Measurements from ENCODE around the gene KSR1. TPM values are rescaled to one million over a fixed set of nuclear protein-coding genes. Genes with fewer than 3 reads are reported as not detected.

The KSR1 gene
- total RNA-seq, 2 donors from 2014 or later: 122 to 236 TPM

DNA sequence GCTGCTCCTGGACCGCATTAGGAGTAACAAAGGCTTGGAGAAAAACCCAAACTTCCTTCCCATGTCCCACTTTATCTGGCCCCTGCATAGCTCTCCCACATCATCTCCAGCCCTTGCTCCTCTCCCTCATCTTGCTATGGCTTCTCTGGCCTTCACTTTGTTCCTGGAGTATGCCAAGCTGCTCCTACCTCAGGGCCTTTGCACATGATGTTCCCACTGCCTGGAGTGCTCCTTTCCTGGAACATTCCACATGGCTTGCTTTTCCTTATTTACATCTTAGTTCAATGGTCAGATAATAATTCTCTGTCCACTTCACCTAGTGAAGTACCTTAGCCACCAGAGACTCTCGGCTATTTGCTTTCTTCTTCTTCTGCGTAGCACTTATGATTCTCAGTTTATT is 4.3 kb upstream of the KSR1 start:
- ATAC-seq (no peak), DNase-seq (ENCODE audit: low spot score) (no peak)
- Mint-ChIP-seq H3K27ac (peak overlapping the region in 1 of 2 donors; percentile 1), H3K4me3 (no peak overlapping the region), H3K9me3 (no peaks in the 10 kb centered on the region), H3K4me1 (ENCODE audit: low read depth in 2 of 2) (peaks cover 9 to 12% of the 10 kb centered on the region in 2 donors), H3K27me3 (peaks cover 0 to 3% of the 10 kb centered on the region in 2 donors), H3K36me3 (no peaks in the 10 kb centered on the region)

DNA sequence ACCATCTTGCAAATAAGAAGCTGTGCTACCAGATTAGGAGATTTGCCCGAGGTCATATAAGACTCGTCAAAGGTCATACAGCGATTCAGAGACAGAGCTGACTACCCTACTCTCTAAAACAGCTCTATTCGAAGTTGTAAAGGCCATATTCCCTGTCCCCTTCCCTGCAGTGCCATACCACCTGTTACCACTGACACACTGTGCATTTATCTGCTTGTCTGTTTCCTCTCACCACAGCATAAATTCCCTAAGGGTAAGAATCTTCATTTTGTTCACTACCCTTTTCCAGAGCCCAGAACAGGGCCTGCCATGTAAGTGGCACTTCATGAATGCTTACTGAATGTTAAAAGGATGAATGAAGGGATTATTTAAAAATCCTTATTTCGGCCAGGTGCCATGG is 3.4 kb upstream of the KSR1 start:
- H3K4me3 Mint-ChIP-seq: no peak overlapping the region
- no peak for ATAC-seq
- no peak for DNase-seq (ENCODE audit: low spot score)
- H3K9me3 Mint-ChIP-seq: no peaks in the 10 kb centered on the region
- H3K27me3 Mint-ChIP-seq: peaks cover 0 to 3% of the 10 kb centered on the region in 2 donors
- H3K36me3 Mint-ChIP-seq: peaks cover 5% of the 10 kb centered on the region
- no peak overlapping the region for H3K27ac Mint-ChIP-seq
- peaks cover 15 to 20% of the 10 kb centered on the region in 2 donors for H3K4me1 Mint-ChIP-seq (ENCODE audit: low read depth in 2 of 2)

DNA sequence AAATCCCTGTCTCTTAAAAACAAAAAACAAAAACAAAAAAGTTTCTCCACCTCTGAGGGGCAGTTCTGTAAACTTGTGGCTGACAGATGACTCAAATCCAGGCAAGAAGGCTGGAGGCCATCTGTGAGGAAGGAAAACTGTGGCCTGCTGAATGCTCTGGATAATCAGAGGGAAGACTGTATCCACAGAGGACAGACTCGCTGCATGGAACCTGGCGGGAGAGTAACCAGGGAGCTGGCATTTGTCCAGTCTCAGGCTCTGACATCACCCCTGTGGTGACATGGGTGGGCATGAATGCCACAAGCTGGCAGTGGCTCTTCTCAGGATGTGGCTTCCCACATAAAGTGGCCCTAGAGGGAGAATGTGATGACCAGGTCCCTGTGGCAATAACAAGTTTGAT is 2.8 kb upstream of the KSR1 start:
- H3K4me3 Mint-ChIP-seq: no peak overlapping the region
- H3K27ac Mint-ChIP-seq: no peak overlapping the region

DNA sequence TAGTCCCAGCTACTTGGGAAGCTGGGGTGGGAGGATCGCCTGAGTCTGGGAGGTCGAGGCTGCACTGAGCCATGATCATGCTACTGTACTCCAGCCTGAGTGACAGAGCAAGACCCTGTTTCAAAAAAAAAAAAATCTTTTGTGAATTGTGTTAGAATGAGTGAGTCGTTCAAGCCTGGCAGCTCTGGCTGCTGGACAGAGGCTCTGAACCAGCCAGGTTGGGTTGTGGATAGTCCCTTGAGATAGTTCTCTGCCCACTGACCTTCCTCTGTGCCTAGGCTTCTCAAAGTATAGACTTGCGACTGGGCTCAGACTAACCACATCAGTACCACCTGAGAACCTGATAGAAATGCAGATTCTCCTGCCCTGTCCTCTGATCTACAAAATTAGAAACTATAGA is 2.2 kb upstream of the KSR1 start:
- ATAC-seq (no peak), DNase-seq (ENCODE audit: low spot score) (no peak)
- peaks cover 0 to 3% of the 10 kb centered on the region in 2 donors for H3K27me3 Mint-ChIP-seq
- H3K4me3 Mint-ChIP-seq: peak overlapping the region; percentile 7
- no peaks in the 10 kb centered on the region for H3K9me3 Mint-ChIP-seq
- peaks cover 5% of the 10 kb centered on the region for H3K36me3 Mint-ChIP-seq
- no peak overlapping the region for H3K27ac Mint-ChIP-seq
- peaks cover 15 to 26% of the 10 kb centered on the region in 2 donors for H3K4me1 Mint-ChIP-seq (ENCODE audit: low read depth in 2 of 2)

More for the DNA sequence above, 2.8 kb upstream of the KSR1 start:
- H3K27me3 Mint-ChIP-seq: peaks cover 0 to 3% of the 10 kb centered on the region in 2 donors
- no peaks in the 10 kb centered on the region for H3K9me3 Mint-ChIP-seq
- ATAC-seq: no peak
- H3K36me3 Mint-ChIP-seq: peaks cover 5% of the 10 kb centered on the region
- no peak for DNase-seq (ENCODE audit: low spot score)
- H3K4me1 Mint-ChIP-seq (ENCODE audit: low read depth in 2 of 2): peaks cover 15 to 24% of the 10 kb centered on the region in 2 donors

GRCh38 chr17:27455236-27455913 is 873 bp upstream of the KSR1 start:
- no peak for DNase-seq (ENCODE audit: low spot score)

GRCh38 chr17:27456681-27457359 is 572 bp downstream of the KSR1 start:
- Mint-ChIP-seq H3K27me3 (no peaks in the 10 kb centered on the region), H3K27ac (peak overlapping the region; percentile 80 to 94), H3K36me3 (peaks cover 5% of the 10 kb centered on the region), H3K9me3 (no peaks in the 10 kb centered on the region), H3K4me1 (ENCODE audit: low read depth in 2 of 2) (peaks cover 23 to 39% of the 10 kb centered on the region in 2 donors), H3K4me3 (peak overlapping the region; percentile 100)
- ATAC-seq (peak in 1 of 2 donors; percentile 49), DNase-seq (ENCODE audit: low spot score) (no peak)

More at GRCh38 chr17:27455236-27455913, 873 bp upstream of the KSR1 start:
- H3K4me3 Mint-ChIP-seq: peak overlapping the region; percentile 59
- H3K9me3 Mint-ChIP-seq: no peaks in the 10 kb centered on the region
- peaks cover 5% of the 10 kb centered on the region for H3K36me3 Mint-ChIP-seq
- H3K27ac Mint-ChIP-seq: peak overlapping the region; percentile 31 to 88
- no peak for ATAC-seq
- H3K4me1 Mint-ChIP-seq (ENCODE audit: low read depth in 2 of 2): peaks cover 20 to 36% of the 10 kb centered on the region in 2 donors
- H3K27me3 Mint-ChIP-seq: no peaks in the 10 kb centered on the region

DNA sequence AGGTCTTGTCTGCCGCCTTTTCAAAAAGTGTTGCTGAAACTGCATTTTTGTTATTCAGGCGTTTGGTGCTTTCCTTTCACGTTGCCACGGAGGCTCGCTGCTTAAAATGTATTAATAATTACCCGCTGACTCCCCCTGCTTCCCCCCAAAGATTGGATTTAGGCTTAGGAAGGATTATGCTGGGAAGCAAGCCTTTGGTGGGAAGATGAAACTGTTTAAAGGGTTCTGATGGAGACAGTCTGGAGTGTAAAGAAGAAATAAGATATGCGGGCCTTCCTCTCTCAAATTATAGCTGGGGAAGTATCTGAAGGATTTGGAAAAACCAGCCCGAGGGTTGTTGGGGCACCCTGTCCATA is 1.1 kb downstream of the KSR1 start:
- H3K36me3 Mint-ChIP-seq: peaks cover 5% of the 10 kb centered on the region
- peak overlapping the region; percentile 100 for H3K4me3 Mint-ChIP-seq
- peaks cover 29 to 42% of the 10 kb centered on the region in 2 donors for H3K4me1 Mint-ChIP-seq (ENCODE audit: low read depth in 2 of 2)
- peak overlapping the region; percentile 80 to 94 for H3K27ac Mint-ChIP-seq
- ATAC-seq: no peak
- no peaks in the 10 kb centered on the region for H3K27me3 Mint-ChIP-seq
- DNase-seq (ENCODE audit: low spot score): no peak
- no peaks in the 10 kb centered on the region for H3K9me3 Mint-ChIP-seq

DNA sequence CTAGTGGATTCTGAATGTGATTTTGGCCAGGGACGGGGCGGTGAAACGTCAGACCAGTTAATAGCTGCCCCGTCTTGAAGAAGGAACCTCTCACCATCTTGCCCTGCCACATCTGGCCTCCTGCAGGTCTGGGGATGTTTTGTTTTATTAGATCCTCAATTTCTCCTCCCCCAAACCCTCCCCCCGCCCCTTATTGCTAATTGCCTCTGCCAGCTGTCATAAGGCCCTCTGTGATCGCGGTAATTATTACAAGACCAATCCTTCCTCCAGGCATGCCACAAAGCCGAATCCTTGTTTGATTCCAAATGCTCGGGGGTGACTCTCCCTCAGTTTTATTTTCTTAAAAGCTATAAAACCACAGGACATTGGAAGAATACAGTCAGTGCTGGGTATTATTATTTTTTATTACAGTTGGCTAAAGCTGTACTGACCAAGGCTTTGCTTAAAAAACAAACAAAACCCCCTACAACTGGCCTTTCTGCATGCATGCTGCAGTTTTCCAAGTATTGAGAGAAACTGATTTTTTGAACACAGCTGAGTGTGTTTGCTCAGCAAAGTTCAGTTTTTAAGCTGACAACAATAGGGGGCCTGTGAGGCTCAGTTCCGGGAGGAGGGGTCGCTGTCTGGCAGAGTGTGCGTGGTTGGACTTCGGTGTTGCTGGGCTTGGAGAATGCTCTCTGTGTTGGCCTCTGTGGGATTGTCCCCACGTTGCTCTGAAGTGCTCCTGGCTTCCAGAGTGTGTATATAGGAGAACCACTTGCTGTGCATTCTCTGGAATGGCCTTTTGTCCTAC is 1.7 kb downstream of the KSR1 start:
- Mint-ChIP-seq H3K27me3 (no peaks in the 10 kb centered on the region), H3K9me3 (no peaks in the 10 kb centered on the region), H3K4me1 (ENCODE audit: low read depth in 2 of 2) (peaks cover 32 to 46% of the 10 kb centered on the region in 2 donors), H3K4me3 (peak overlapping the region; percentile 100), H3K27ac (peak overlapping the region; percentile 80 to 94), H3K36me3 (peaks cover 5% of the 10 kb centered on the region)
- ATAC-seq: no peak
- no peak for DNase-seq (ENCODE audit: low spot score)

- Mint-ChIP-seq H3K4me3 (peak overlapping the region; percentile 100), H3K36me3 (peaks cover 5% of the 10 kb centered on the region), H3K27ac (peak overlapping the region in 1 of 2 donors; percentile 33), H3K27me3 (no peaks in the 10 kb centered on the region), H3K4me1 (ENCODE audit: low read depth in 2 of 2) (peaks cover 38 to 52% of the 10 kb centered on the region in 2 donors), H3K9me3 (no peaks in the 10 kb centered on the region)
- ATAC-seq (no peak), DNase-seq (ENCODE audit: low spot score) (no peak)
These were observed 2.3 kb downstream of the KSR1 start for GRCh38 chr17:27458524-27458908.

DNA sequence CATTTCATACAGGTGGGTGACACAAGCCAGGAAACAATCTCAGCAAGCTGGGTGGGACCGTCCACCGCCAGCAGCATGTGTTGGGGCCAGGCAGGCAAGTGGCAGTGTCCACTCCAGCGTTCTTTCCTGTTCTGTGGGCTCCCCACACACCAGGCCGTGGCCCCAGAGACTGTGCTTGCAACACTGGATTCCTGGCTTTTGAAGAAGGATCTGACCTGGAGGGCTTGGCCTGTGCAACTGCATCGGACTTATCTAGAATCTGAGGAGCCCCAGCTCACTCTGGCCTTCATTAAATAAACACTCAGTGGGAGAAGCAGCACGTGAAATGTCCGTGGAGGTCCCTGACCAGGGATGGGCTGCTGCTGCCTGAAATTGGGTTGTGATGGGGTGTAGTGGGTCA is 3.2 kb downstream of the KSR1 start:
- Mint-ChIP-seq H3K4me3 (no peak overlapping the region), H3K4me1 (ENCODE audit: low read depth in 2 of 2) (peaks cover 46 to 55% of the 10 kb centered on the region in 2 donors), H3K27me3 (no peaks in the 10 kb centered on the region), H3K36me3 (peaks cover 5% of the 10 kb centered on the region), H3K9me3 (no peaks in the 10 kb centered on the region), H3K27ac (no peak overlapping the region)
- no peak for DNase-seq (ENCODE audit: low spot score)
- ATAC-seq: no peak

DNA sequence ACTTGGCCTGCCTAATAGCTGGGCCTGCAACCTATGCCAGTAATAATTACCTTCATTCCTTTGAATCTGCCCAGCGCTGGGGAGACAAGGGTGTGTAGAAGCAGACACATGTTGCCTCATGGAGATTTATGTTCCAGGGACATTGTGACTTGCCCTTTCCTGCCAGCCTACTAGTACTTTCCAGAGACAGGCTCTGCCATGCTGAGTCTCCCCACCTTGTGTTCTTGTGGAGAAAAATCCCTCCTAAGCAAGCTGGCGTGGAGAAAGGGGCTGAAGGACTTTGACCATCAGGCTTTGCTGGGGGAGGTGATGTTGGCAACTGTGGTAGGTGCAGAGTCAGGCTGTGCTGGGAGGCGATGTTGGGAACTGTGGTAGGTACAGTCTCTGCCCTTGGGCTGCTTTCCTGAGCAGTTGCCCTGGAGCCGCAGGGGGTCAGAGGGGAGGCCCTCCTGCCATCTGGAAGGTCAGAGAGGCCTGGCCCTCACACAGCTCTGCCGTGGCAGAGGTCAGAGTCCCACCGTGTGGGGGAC is 4.0 kb downstream of the KSR1 start:
- ATAC-seq (no peak), DNase-seq (ENCODE audit: low spot score) (no peak)
- Mint-ChIP-seq H3K36me3 (peaks cover 5% of the 10 kb centered on the region), H3K4me3 (no peak overlapping the region), H3K27me3 (no peaks in the 10 kb centered on the region), H3K4me1 (ENCODE audit: low read depth in 2 of 2) (peaks cover 42 to 52% of the 10 kb centered on the region in 2 donors), H3K27ac (no peak overlapping the region), H3K9me3 (no peaks in the 10 kb centered on the region)

- no peaks in the 10 kb centered on the region for H3K9me3 Mint-ChIP-seq
- H3K27ac Mint-ChIP-seq: no peak overlapping the region
- DNase-seq (ENCODE audit: low spot score): no peak
- peaks cover 5% of the 10 kb centered on the region for H3K36me3 Mint-ChIP-seq
- peak overlapping the region; percentile 42 for H3K4me3 Mint-ChIP-seq
- no peaks in the 10 kb centered on the region for H3K27me3 Mint-ChIP-seq
- ATAC-seq: no peak
- H3K4me1 Mint-ChIP-seq (ENCODE audit: low read depth in 2 of 2): peaks cover 45 to 55% of the 10 kb centered on the region in 2 donors
These were observed 5.1 kb downstream of the KSR1 start for GRCh38 chr17:27461192-27461859.

DNA sequence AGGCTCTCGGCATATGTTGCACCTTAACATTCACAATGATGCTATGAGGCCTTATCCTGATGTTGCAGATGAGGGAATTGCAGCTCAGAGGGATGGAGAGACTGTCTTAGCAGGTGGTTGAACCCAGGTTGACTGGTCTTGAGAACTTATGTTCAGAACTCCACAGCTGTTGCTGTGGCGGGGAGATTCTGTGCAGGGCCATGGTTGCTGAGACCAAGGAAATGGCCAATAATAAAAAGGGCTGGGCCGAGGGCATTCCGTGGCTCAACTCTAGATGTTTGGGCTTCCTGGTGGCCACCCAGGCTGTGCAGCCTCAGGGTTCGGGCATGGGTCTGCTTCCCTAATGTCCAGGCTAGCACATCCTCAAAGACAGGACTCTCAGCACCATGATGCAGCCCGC is 5.9 kb downstream of the KSR1 start:
- no peak for DNase-seq (ENCODE audit: low spot score)
- ATAC-seq: no peak
- H3K4me1 Mint-ChIP-seq (ENCODE audit: low read depth in 2 of 2): peaks cover 52 to 63% of the 10 kb centered on the region in 2 donors
- peak overlapping the region; percentile 42 for H3K4me3 Mint-ChIP-seq
- no peaks in the 10 kb centered on the region for H3K27me3 Mint-ChIP-seq
- H3K36me3 Mint-ChIP-seq: peaks cover 4% of the 10 kb centered on the region
- H3K27ac Mint-ChIP-seq: no peak overlapping the region
- no peaks in the 10 kb centered on the region for H3K9me3 Mint-ChIP-seq
